ENCODE results near the gene QPCTL.

- TF ChIP-seq SUZ12 (IDR thresholded peaks at IDR 0.05; ENCODE audit: extremely low read depth, insufficient read depth, insufficient read length) (no peak), YY1 (IDR thresholded peaks at IDR 0.05; ENCODE audit: insufficient read depth, insufficient read length) (no peak), ZNF274 (IDR thresholded peaks at IDR 0.05; ENCODE audit: low read depth, low read length) (no peak)
Measured at GRCh38 chr19:45693106-45693788, 781 bp downstream of the QPCTL start.
